Measurements from ENCODE around the gene ITGA1.
"Not testable (repeated sequence)": the region's sequence is repeated elsewhere in the genome, so short reads cannot be mapped to it uniquely, and the experiment has no call there.

The ITGA1 gene

GRCh38 chr5:52841114-52841513 is 53.4 kb downstream of the ITGA1 start:
- no peak overlapping the region for H3K27ac Mint-ChIP-seq
- no peaks in the 10 kb centered on the region for H3K36me3 Mint-ChIP-seq (ENCODE audit: low read depth)
- no peaks in the 10 kb centered on the region for H3K9me3 Mint-ChIP-seq
- H3K27me3 Mint-ChIP-seq: no peaks in the 10 kb centered on the region
- no peak for ATAC-seq
- no peak for DNase-seq
- no peak overlapping the region for H3K4me3 Mint-ChIP-seq
- no peaks in the 10 kb centered on the region for H3K4me1 Mint-ChIP-seq

- ATAC-seq (no peak), DNase-seq (no peak)
- H3K36me3 Mint-ChIP-seq (ENCODE audit: low read depth): no peaks in the 10 kb centered on the region
- no peaks in the 10 kb centered on the region for H3K4me1 Mint-ChIP-seq
- no peak overlapping the region for H3K27ac Mint-ChIP-seq
- no peak overlapping the region for H3K4me3 Mint-ChIP-seq
- no peaks in the 10 kb centered on the region for H3K27me3 Mint-ChIP-seq
- H3K9me3 Mint-ChIP-seq: no peaks in the 10 kb centered on the region
These were observed 54.4 kb downstream of the ITGA1 start for GRCh38 chr5:52842111-52842510.

GRCh38 chr5:52844885-52845284 is 57.2 kb downstream of the ITGA1 start:
- Mint-ChIP-seq H3K4me3 (no peak overlapping the region), H3K4me1 (no peaks in the 10 kb centered on the region), H3K36me3 (ENCODE audit: low read depth) (no peaks in the 10 kb centered on the region), H3K27me3 (no peaks in the 10 kb centered on the region), H3K27ac (no peak overlapping the region), H3K9me3 (peaks cover 4% of the 10 kb centered on the region)
- ATAC-seq: no peak
- no peak for DNase-seq

GRCh38 chr5:52846182-52846842 is 58.6 kb downstream of the ITGA1 start:
- DNase-seq (no peak), ATAC-seq (no peak)
- H3K36me3 Mint-ChIP-seq (ENCODE audit: low read depth): no peaks in the 10 kb centered on the region
- H3K27ac Mint-ChIP-seq: no peak overlapping the region
- H3K4me1 Mint-ChIP-seq: no peaks in the 10 kb centered on the region
- H3K27me3 Mint-ChIP-seq: no peaks in the 10 kb centered on the region
- H3K4me3 Mint-ChIP-seq: no peak overlapping the region
- H3K9me3 Mint-ChIP-seq: peaks cover 4% of the 10 kb centered on the region

GRCh38 chr5:52848688-52849087 is 61.0 kb downstream of the ITGA1 start:
- H3K27me3 Mint-ChIP-seq; H3K4me1 Mint-ChIP-seq; H3K36me3 Mint-ChIP-seq (ENCODE audit: low read depth); H3K4me3 Mint-ChIP-seq; H3K9me3 Mint-ChIP-seq; ATAC-seq; H3K27ac Mint-ChIP-seq; DNase-seq: not testable (repeated sequence)

GRCh38 chr5:52849544-52849943 is 61.8 kb downstream of the ITGA1 start:
- ATAC-seq (no peak), DNase-seq (no peak)
- H3K4me1 Mint-ChIP-seq: no peaks in the 10 kb centered on the region
- H3K27ac Mint-ChIP-seq: no peak overlapping the region
- H3K4me3 Mint-ChIP-seq: no peak overlapping the region
- no peaks in the 10 kb centered on the region for H3K27me3 Mint-ChIP-seq
- H3K9me3 Mint-ChIP-seq: peaks cover 4% of the 10 kb centered on the region
- H3K36me3 Mint-ChIP-seq (ENCODE audit: low read depth): no peaks in the 10 kb centered on the region

- Mint-ChIP-seq H3K36me3 (ENCODE audit: low read depth) (no peaks in the 10 kb centered on the region), H3K27me3 (no peaks in the 10 kb centered on the region), H3K4me1 (no peaks in the 10 kb centered on the region), H3K9me3 (peaks cover 4% of the 10 kb centered on the region), H3K4me3 (no peak overlapping the region), H3K27ac (no peak overlapping the region)
- ATAC-seq (no peak), DNase-seq (no peak)
These were observed 65.9 kb downstream of the ITGA1 start for GRCh38 chr5:52853650-52854049.

GRCh38 chr5:52854301-52854700 is 66.6 kb downstream of the ITGA1 start:
- Mint-ChIP-seq H3K9me3 (peaks cover 2% of the 10 kb centered on the region), H3K27ac (no peak overlapping the region), H3K4me3 (no peak overlapping the region), H3K4me1 (no peaks in the 10 kb centered on the region), H3K36me3 (ENCODE audit: low read depth) (no peaks in the 10 kb centered on the region), H3K27me3 (no peaks in the 10 kb centered on the region)
- DNase-seq: no peak
- no peak for ATAC-seq

- H3K4me1 Mint-ChIP-seq: no peaks in the 10 kb centered on the region
- DNase-seq (no peak), ATAC-seq (no peak)
- H3K27ac Mint-ChIP-seq: no peak overlapping the region
- H3K36me3 Mint-ChIP-seq (ENCODE audit: low read depth): no peaks in the 10 kb centered on the region
- no peak overlapping the region for H3K4me3 Mint-ChIP-seq
- H3K27me3 Mint-ChIP-seq: no peaks in the 10 kb centered on the region
- H3K9me3 Mint-ChIP-seq: no peaks in the 10 kb centered on the region
These were observed 67.2 kb downstream of the ITGA1 start for GRCh38 chr5:52854949-52855348.

GRCh38 chr5:52856564-52856963 is 68.8 kb downstream of the ITGA1 start:
- H3K36me3 Mint-ChIP-seq (ENCODE audit: low read depth): no peaks in the 10 kb centered on the region

GRCh38 chr5:52859628-52860027 is 71.9 kb downstream of the ITGA1 start:
- Mint-ChIP-seq H3K4me1 (no peaks in the 10 kb centered on the region), H3K4me3 (no peak overlapping the region), H3K27ac (no peak overlapping the region), H3K36me3 (ENCODE audit: low read depth) (no peaks in the 10 kb centered on the region), H3K9me3 (no peaks in the 10 kb centered on the region), H3K27me3 (no peaks in the 10 kb centered on the region)
- DNase-seq: no peak
- ATAC-seq: no peak

More at GRCh38 chr5:52856564-52856963, 68.8 kb downstream of the ITGA1 start:
- DNase-seq (no peak), ATAC-seq (no peak)
- Mint-ChIP-seq H3K4me3 (no peak overlapping the region), H3K4me1 (no peaks in the 10 kb centered on the region), H3K9me3 (no peaks in the 10 kb centered on the region), H3K27me3 (no peaks in the 10 kb centered on the region), H3K27ac (no peak overlapping the region)

GRCh38 chr5:52861368-52861767 is 73.7 kb downstream of the ITGA1 start:
- no peak for ATAC-seq
- Mint-ChIP-seq H3K36me3 (ENCODE audit: low read depth) (no peaks in the 10 kb centered on the region), H3K9me3 (no peaks in the 10 kb centered on the region), H3K27ac (no peak overlapping the region), H3K27me3 (no peaks in the 10 kb centered on the region), H3K4me3 (no peak overlapping the region), H3K4me1 (no peaks in the 10 kb centered on the region)
- no peak for DNase-seq

- H3K27me3 Mint-ChIP-seq: no peaks in the 10 kb centered on the region
- H3K4me3 Mint-ChIP-seq: no peak overlapping the region
- H3K36me3 Mint-ChIP-seq (ENCODE audit: low read depth): no peaks in the 10 kb centered on the region
- no peaks in the 10 kb centered on the region for H3K9me3 Mint-ChIP-seq
- DNase-seq (no peak), ATAC-seq (no peak)
- no peaks in the 10 kb centered on the region for H3K4me1 Mint-ChIP-seq
- H3K27ac Mint-ChIP-seq: no peak overlapping the region
These were observed 76.1 kb downstream of the ITGA1 start for GRCh38 chr5:52863715-52864290.

- H3K27me3 Mint-ChIP-seq: no peaks in the 10 kb centered on the region
- H3K27ac Mint-ChIP-seq: no peak overlapping the region
- no peaks in the 10 kb centered on the region for H3K36me3 Mint-ChIP-seq (ENCODE audit: low read depth)
- no peaks in the 10 kb centered on the region for H3K9me3 Mint-ChIP-seq
- H3K4me1 Mint-ChIP-seq: no peaks in the 10 kb centered on the region
- no peak for ATAC-seq
- H3K4me3 Mint-ChIP-seq: no peak overlapping the region
- DNase-seq: no peak
These were observed 76.7 kb downstream of the ITGA1 start for GRCh38 chr5:52864371-52864770.

GRCh38 chr5:52864884-52865283 is 77.2 kb downstream of the ITGA1 start:
- no peaks in the 10 kb centered on the region for H3K36me3 Mint-ChIP-seq (ENCODE audit: low read depth)
- H3K4me3 Mint-ChIP-seq: no peak overlapping the region
- no peaks in the 10 kb centered on the region for H3K4me1 Mint-ChIP-seq
- ATAC-seq (no peak), DNase-seq (no peak)
- H3K27me3 Mint-ChIP-seq: no peaks in the 10 kb centered on the region
- H3K9me3 Mint-ChIP-seq: no peaks in the 10 kb centered on the region
- no peak overlapping the region for H3K27ac Mint-ChIP-seq

- H3K4me3 Mint-ChIP-seq; H3K27ac Mint-ChIP-seq; DNase-seq; H3K9me3 Mint-ChIP-seq; H3K4me1 Mint-ChIP-seq; H3K36me3 Mint-ChIP-seq (ENCODE audit: low read depth); H3K27me3 Mint-ChIP-seq; ATAC-seq: not testable (repeated sequence)
These were observed 78.3 kb downstream of the ITGA1 start for GRCh38 chr5:52865991-52866390.
